ENCODE results near the gene TNFAIP3. TPM values are rescaled to one million over a fixed set of nuclear protein-coding genes. Genes with fewer than 3 reads are reported as not detected.

Gene TNFAIP3
- total RNA-seq, 4 donors from 2014 or later: 21.6 to 48.4 (median 32.8) TPM

GRCh38 chr6:137871831-137872454 is 4.9 kb downstream of the TNFAIP3 start:
- TF ChIP-seq POLR2A (IDR thresholded peaks at IDR 0.05) (no peak), EP300 (IDR thresholded peaks at IDR 0.05) (no peak)
- TF ChIP-seq, protein P1, sequence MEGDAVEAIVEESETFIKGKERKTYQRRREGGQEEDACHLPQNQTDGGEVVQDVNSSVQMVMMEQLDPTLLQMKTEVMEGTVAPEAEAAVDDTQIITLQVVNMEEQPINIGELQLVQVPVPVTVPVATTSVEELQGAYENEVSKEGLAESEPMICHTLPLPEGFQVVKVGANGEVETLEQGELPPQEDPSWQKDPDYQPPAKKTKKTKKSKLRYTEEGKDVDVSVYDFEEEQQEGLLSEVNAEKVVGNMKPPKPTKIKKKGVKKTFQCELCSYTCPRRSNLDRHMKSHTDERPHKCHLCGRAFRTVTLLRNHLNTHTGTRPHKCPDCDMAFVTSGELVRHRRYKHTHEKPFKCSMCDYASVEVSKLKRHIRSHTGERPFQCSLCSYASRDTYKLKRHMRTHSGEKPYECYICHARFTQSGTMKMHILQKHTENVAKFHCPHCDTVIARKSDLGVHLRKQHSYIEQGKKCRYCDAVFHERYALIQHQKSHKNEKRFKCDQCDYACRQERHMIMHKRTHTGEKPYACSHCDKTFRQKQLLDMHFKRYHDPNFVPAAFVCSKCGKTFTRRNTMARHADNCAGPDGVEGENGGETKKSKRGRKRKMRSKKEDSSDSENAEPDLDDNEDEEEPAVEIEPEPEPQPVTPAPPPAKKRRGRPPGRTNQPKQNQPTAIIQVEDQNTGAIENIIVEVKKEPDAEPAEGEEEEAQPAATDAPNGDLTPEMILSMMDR (IDR thresholded peaks at IDR 0.05): no peak
- 98 to 100% methylated on average over 1 of the region's 1 CpG for WGBS, 2 donors
- H3K27me3 ChIP-seq: no peaks in the 10 kb centered on the region
- no peak for DNase-seq (ENCODE audit: low spot score in 2 of 2)
- H3K36me3 ChIP-seq: peaks cover 3 to 29% (median 6%) of the 10 kb centered on the region in 3 donors
- peak overlapping the region in 1 of 4 donors; percentile 82 for H3K4me3 ChIP-seq
- no peaks in the 10 kb centered on the region for H3K9me3 ChIP-seq
- H3K4me1 ChIP-seq: peaks cover 0 to 78% (median 41%) of the 10 kb centered on the region in 4 donors
- H3K27ac ChIP-seq: peak overlapping the region in 3 of 4 donors; percentile 63 to 96 (median 72)

GRCh38 chr6:137872581-137873115 is 5.6 kb downstream of the TNFAIP3 start:
- Histone ChIP-seq H3K9me3 (no peaks in the 10 kb centered on the region), H3K4me1 (peaks cover 0 to 80% (median 41%) of the 10 kb centered on the region in 4 donors), H3K27me3 (no peaks in the 10 kb centered on the region), H3K36me3 (peaks cover 3 to 36% (median 13%) of the 10 kb centered on the region in 3 donors), H3K27ac (peak overlapping the region; percentile 12 to 96 (median 68)), H3K4me3 (peak overlapping the region in 1 of 4 donors; percentile 23)
- no peak for TF ChIP-seq POLR2A (IDR thresholded peaks at IDR 0.05)
- no peak for TF ChIP-seq EP300 (IDR thresholded peaks at IDR 0.05)
- TF ChIP-seq, protein P1 (IDR thresholded peaks at IDR 0.05): no peak
- DNase-seq (ENCODE audit: low spot score in 2 of 2): no peak
- WGBS, 2 donors: 55 to 75% methylated on average over 2 of the region's 2 CpGs

- peaks cover 3 to 43% (median 16%) of the 10 kb centered on the region in 3 donors for H3K36me3 ChIP-seq
- H3K9me3 ChIP-seq: no peaks in the 10 kb centered on the region
- H3K4me1 ChIP-seq: peaks cover 0 to 81% (median 41%) of the 10 kb centered on the region in 4 donors
- WGBS, 2 donors: 7 to 14% methylated on average over 7 of the region's 7 CpGs
- H3K27ac ChIP-seq: peak overlapping the region; percentile 12 to 96 (median 68)
- no peaks in the 10 kb centered on the region for H3K27me3 ChIP-seq
- TF ChIP-seq EP300 (IDR thresholded peaks at IDR 0.05) (peak; percentile 93), POLR2A (IDR thresholded peaks at IDR 0.05) (peak; percentile 6 to 15)
- TF ChIP-seq, protein P1 (IDR thresholded peaks at IDR 0.05): peak in 1 of 5 experiments; percentile 17
- peak; percentile 37 to 85 for DNase-seq (ENCODE audit: low spot score in 2 of 2)
- H3K4me3 ChIP-seq: peak overlapping the region in 2 of 4 donors; percentile 16 to 23
These were observed 6.3 kb downstream of the TNFAIP3 start for GRCh38 chr6:137873273-137873762.

DNA sequence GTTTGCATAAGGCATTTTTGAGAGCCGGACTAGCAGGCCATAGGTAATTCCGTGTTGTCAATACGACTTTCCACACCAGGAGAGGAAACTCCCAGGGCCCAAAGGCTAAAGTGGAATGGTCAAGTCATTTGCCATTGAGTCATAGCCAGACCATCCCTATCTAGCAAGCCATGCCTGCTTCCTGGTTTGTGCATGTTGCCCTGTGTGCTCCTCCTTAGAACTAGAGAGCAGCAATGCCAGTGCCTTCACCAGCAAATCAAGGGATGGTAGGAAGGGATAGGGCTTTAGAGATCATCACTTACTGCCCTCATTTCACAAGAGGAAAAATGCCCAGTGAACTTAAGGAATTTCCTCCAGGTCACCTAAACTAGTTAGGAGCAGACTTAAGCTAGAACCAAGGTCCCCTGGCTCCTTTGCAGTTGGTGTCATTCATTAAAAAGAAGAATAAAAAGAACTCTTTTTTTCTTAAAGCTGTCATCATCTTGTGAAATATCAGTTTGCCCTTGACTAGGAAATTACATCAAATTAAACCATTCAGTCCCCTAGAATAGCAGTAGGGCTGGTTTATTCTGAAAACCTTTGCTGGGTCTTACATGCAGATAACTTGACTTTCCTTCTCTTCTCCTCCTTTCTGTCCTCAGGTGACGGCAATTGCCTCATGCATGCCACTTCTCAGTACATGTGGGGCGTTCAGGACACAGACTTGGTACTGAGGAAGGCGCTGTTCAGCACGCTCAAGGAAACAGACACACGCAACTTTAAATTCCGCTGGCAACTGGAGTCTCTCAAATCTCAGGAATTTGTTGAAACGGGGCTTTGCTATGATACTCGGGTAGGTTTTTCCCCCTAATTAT is 7.4 kb downstream of the TNFAIP3 start:
- Histone ChIP-seq H3K4me3 (no peak overlapping the region), H3K27me3 (no peaks in the 10 kb centered on the region), H3K9me3 (no peaks in the 10 kb centered on the region), H3K36me3 (peaks cover 3 to 54% (median 27%) of the 10 kb centered on the region in 3 donors), H3K4me1 (peaks cover 0 to 81% (median 46%) of the 10 kb centered on the region in 4 donors), H3K27ac (peak overlapping the region in 3 of 4 donors; percentile 63 to 96 (median 72))
- 92% methylated on average over 11 of the region's 11 CpGs for WGBS, 2 donors
- no peak for DNase-seq (ENCODE audit: low spot score in 2 of 2)
- TF ChIP-seq, protein P1 (IDR thresholded peaks at IDR 0.05): no peak
- TF ChIP-seq EP300 (IDR thresholded peaks at IDR 0.05): peak in 1 of 2 donors; percentile 4

Measured in tibial nerve (tissue), 4 donors.